MM.1S (cell line): Measurements from ENCODE around the gene NAGLU.

Source experiments
- DNase-seq: peaks from one replicate; pipeline ENCODE4 v3.0.0-alpha.2; 2015
- H2AFZ ChIP-seq: fragments of 300-600 bp; sonication (generic); 2 replicates; pipeline ENCODE4 v1.6.0; 2016; ENCODE audit warnings: antibody characterized with exemption, low read length
- H3F3A ChIP-seq: fragments of 300-600 bp; sonication (generic); 2 replicates; pipeline ENCODE4 v1.6.1; 2016; ENCODE audit warnings: mild to moderate bottlenecking, antibody characterized with exemption, low read length, moderate library complexity, mixed read lengths; ENCODE audit not compliant: insufficient read depth
- H3K27ac ChIP-seq: fragments of 300-600 bp; sonication (generic); 2 replicates; pipeline ENCODE4 v1.5.1; 2016; ENCODE audit warnings: mild to moderate bottlenecking, low read length
- H3K27me3 ChIP-seq: fragments of 300-600 bp; sonication (generic); replicated peaks from 2 replicates; pipeline ENCODE4 v1.6.0; 2016; ENCODE audit warnings: low read length; ENCODE audit not compliant: insufficient read depth
- H3K36me3 ChIP-seq: fragments of 300-600 bp; sonication (generic); replicated peaks from 2 replicates; pipeline ENCODE4 v1.6.1; 2016; ENCODE audit warnings: mild to moderate bottlenecking, low read length, mixed read lengths; ENCODE audit not compliant: insufficient read depth
- H3K4me1 ChIP-seq: fragments of 300-600 bp; sonication (generic); 2 replicates; pipeline ENCODE4 v1.6.1; 2016; ENCODE audit warnings: low read length, mixed read lengths
- H3K4me2 ChIP-seq: fragments of 300-600 bp; sonication (generic); 2 replicates; pipeline ENCODE4 v1.6.0; 2016; ENCODE audit warnings: low read depth, low read length
- H3K4me3 ChIP-seq: fragments of 300-600 bp; sonication (generic); 2 replicates; pipeline ENCODE4 v1.5.1; 2016; ENCODE audit warnings: low read length, mixed read lengths
- H3K79me2 ChIP-seq: fragments of 300-600 bp; sonication (generic); 2 replicates; pipeline ENCODE4 v1.6.1; 2016; ENCODE audit warnings: mixed run types, low read length, mixed read lengths
- H3K9ac ChIP-seq: fragments of 300-600 bp; sonication (generic); 2 replicates; pipeline ENCODE4 v1.6.1; 2016; ENCODE audit warnings: low read length, mixed read lengths
- H3K9me2 ChIP-seq: fragments of 300-600 bp; sonication (generic); replicated peaks from 2 replicates; pipeline ENCODE4 v1.6.1; 2016; ENCODE audit warnings: mild to moderate bottlenecking, low read length, mixed read lengths; ENCODE audit not compliant: insufficient read depth
- H3K9me3 ChIP-seq: fragments of 300-600 bp; sonication (generic); replicated peaks from 2 replicates; pipeline ENCODE4 v1.6.1; 2016; ENCODE audit warnings: mild to moderate bottlenecking, low read length, mixed read lengths; ENCODE audit not compliant: insufficient read depth
- H4K20me1 ChIP-seq: fragments of 300-600 bp; sonication (generic); 2 replicates; pipeline ENCODE4 v1.6.1; 2016; ENCODE audit warnings: mild to moderate bottlenecking, low read length, moderate library complexity, mixed read lengths; ENCODE audit not compliant: insufficient read depth
- CTCF ChIP-seq: fragments of 300-600 bp; sonication (generic); IDR thresholded peaks from 2 replicates; pipeline ENCODE4 v1.5.1; 2016; ENCODE audit warnings: antibody characterized with exemption, low read length, mixed read lengths
- EZH2 ChIP-seq: fragments of 300-600 bp; sonication (generic); optimal IDR thresholded peaks from 2 replicates; pipeline ENCODE3; 2017; ENCODE audit warnings: low read depth, mild to moderate bottlenecking, antibody characterized with exemption, low read length, mixed read lengths
- EZH2phosphoT487 ChIP-seq: fragments of 300-600 bp; sonication (generic); IDR thresholded peaks from 2 replicates; pipeline ENCODE4 v1.6.1; 2018; ENCODE audit warnings: antibody characterized with exemption, low read length

NAGLU gene

DNA sequence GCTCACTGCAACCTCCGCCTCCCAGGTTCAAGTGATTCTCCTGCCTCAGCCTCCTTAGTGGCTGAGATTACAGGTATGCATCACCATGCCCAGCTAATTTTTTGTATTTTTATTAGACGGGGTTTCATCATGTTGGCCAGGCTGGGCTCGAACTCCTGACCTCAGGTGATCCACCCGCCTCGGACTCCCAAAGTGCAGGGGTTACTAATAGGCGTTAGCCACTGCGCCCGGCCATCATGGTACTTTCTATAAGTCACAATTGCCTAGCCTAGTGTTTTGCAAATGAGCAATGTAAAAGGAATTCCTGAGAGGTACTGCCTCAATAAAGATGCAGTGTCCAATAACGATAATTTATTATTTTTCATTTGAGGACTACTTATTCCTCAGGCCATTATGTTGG is 55.4 kb downstream of the NAGLU start:
- H3K4me3 ChIP-seq, result no peak overlapping the region
- H3K36me3 ChIP-seq, result peaks cover 6% of the 10 kb centered on the region
- H3F3A ChIP-seq, result peaks cover 23% of the 10 kb centered on the region
- no peak overlapping the region for H3K9ac ChIP-seq
- no peak overlapping the region for H2AFZ ChIP-seq
- H3K27me3 ChIP-seq, result no peaks in the 10 kb centered on the region
- DNase-seq, result no peak
- TF ChIP-seq CTCF (no peak), EZH2phosphoT487 (no peak), EZH2 (no peak)
- H3K79me2 ChIP-seq, result peaks cover 66% of the 10 kb centered on the region
- H3K4me2 ChIP-seq, result no peak overlapping the region
- H3K27ac ChIP-seq, result no peak overlapping the region
- no peaks in the 10 kb centered on the region for H3K9me3 ChIP-seq
- no peaks in the 10 kb centered on the region for H3K9me2 ChIP-seq
- H3K4me1 ChIP-seq, result peaks cover 28% of the 10 kb centered on the region
- no peaks in the 10 kb centered on the region for H4K20me1 ChIP-seq
